Endothelial cell (in vitro differentiated cells): ENCODE results near the gene CADPS. TPM values are rescaled to one million over a fixed set of nuclear protein-coding genes. Genes with fewer than 3 reads are reported as not detected.

ENCODE experiments used
- DNase-seq: peaks from one replicate; pipeline ENCODE4 v3.0.0; 2021; ENCODE audit warnings: low spot score
- H3K27ac Mint-ChIP-seq: one replicate; pipeline ENCODE4 v1.8.0; 2021; ENCODE audit warnings: mixed read lengths, inconsistent platforms; ENCODE audit not compliant: unreplicated experiment
- H3K27me3 Mint-ChIP-seq: one replicate; pipeline ENCODE4 v1.8.0; 2021; ENCODE audit warnings: mild to moderate bottlenecking, moderate library complexity, mixed read lengths, inconsistent platforms; ENCODE audit not compliant: unreplicated experiment
- H3K36me3 Mint-ChIP-seq: one replicate; pipeline ENCODE4 v1.8.0; 2021; ENCODE audit warnings: mild to moderate bottlenecking, low read depth, mixed read lengths, inconsistent platforms; ENCODE audit not compliant: unreplicated experiment
- H3K4me1 Mint-ChIP-seq: one replicate; pipeline ENCODE4 v1.8.0; 2021; ENCODE audit warnings: mild to moderate bottlenecking, mixed read lengths, inconsistent platforms; ENCODE audit not compliant: unreplicated experiment
- H3K4me3 Mint-ChIP-seq: one replicate; pipeline ENCODE4 v1.8.0; 2021; ENCODE audit warnings: mild to moderate bottlenecking, mixed read lengths, inconsistent platforms; ENCODE audit not compliant: unreplicated experiment
- H3K9me3 Mint-ChIP-seq: one replicate; pipeline ENCODE4 v1.8.0; 2021; ENCODE audit warnings: mixed read lengths, inconsistent platforms; ENCODE audit not compliant: unreplicated experiment
- total RNA-seq: library from RNA; stranded (reverse); fragmentation: NEBNext Ultra II Directional; extraction: Animal tissue kit (Norgen Biotek cat#: 25700); gene quantifications from one replicate; pipeline ENCODE4 v1.2.1, GENCODE V29; 2021; ENCODE audit not compliant: unreplicated experiment
- TF ChIP-seq, protein P1 (sequence below): fragments of 200-600 bp; sonication (generic); IDR thresholded peaks from one replicate; pipeline ENCODE4 v1.5.0; 2021; ENCODE audit warnings: antibody characterized with exemption; ENCODE audit not compliant: unreplicated experiment

The CADPS gene
- total RNA-seq, 1 donor from 2014 or later, result 0.26 TPM

DNA sequence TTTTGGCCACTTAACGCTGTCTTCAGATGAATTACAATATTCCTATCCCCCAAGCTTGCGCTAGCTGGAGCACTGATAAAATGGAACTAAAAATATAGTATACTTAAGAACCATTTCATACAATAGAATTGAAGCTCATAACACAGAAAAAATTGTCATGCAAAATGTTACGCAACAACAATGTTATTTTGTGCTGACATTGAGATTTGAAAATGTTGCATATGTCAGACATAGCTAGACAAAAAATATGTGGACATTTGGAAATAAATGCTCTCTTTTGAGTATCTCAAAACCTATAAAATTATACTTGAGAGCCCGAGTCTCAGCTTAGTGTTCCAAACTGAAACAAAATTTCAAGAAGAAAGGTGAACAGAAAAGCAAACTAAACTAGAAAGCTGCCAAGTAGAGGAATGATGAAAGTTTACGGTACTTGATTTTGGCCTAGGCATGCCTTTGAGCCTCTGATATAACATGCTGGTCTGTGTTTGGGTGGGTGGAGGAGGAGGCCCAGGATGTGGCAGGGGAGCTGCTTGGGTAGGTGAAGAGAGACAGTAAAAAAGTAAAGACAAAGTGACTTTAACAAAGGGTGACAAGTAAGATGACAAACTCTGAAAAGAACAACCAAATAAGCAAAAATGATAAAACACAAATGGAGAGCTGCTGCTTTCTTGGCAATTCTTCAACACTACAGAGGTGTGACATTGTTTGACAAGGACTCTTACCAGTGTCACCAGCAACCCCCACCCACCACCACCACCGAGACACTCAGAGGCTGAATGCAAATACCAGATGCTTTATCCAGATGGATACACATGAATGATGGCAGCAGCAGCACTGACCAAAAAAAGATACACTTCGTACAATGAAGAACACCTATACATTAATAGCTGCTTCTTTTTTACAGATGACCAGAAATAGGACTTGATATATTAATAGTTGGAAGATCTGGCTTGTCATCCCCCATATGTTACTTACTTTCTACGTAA, 372.6 kb downstream of the CADPS start:
- TF ChIP-seq, protein P1, sequence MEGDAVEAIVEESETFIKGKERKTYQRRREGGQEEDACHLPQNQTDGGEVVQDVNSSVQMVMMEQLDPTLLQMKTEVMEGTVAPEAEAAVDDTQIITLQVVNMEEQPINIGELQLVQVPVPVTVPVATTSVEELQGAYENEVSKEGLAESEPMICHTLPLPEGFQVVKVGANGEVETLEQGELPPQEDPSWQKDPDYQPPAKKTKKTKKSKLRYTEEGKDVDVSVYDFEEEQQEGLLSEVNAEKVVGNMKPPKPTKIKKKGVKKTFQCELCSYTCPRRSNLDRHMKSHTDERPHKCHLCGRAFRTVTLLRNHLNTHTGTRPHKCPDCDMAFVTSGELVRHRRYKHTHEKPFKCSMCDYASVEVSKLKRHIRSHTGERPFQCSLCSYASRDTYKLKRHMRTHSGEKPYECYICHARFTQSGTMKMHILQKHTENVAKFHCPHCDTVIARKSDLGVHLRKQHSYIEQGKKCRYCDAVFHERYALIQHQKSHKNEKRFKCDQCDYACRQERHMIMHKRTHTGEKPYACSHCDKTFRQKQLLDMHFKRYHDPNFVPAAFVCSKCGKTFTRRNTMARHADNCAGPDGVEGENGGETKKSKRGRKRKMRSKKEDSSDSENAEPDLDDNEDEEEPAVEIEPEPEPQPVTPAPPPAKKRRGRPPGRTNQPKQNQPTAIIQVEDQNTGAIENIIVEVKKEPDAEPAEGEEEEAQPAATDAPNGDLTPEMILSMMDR, result no peak
- H3K36me3 Mint-ChIP-seq, result no peaks in the 10 kb centered on the region
- peaks cover 2% of the 10 kb centered on the region for H3K27me3 Mint-ChIP-seq
- H3K9me3 Mint-ChIP-seq, result no peaks in the 10 kb centered on the region
- DNase-seq, result no peak
- H3K4me3 Mint-ChIP-seq, result no peak overlapping the region
- H3K27ac Mint-ChIP-seq, result no peak overlapping the region
- no peaks in the 10 kb centered on the region for H3K4me1 Mint-ChIP-seq

DNA sequence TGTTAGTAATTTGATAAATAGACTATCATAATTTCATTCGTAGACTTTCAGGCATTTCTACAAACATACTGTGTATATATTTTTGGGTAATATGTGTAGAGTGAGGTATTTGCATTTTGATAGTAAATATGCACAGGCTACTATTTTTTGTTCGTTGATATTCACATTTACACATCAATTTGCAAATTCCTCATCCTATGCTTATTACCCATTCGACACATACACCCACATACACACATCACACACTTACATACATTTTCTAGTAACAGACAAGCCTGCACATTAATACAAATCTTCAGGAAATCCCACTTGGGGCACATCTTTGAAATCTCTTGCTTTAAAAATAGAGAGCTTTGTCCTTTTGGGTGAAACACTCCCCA, 373.9 kb downstream of the CADPS start:
- Mint-ChIP-seq H3K27me3 (peaks cover 2% of the 10 kb centered on the region), H3K4me1 (no peaks in the 10 kb centered on the region), H3K36me3 (no peaks in the 10 kb centered on the region), H3K27ac (no peak overlapping the region), H3K9me3 (no peaks in the 10 kb centered on the region), H3K4me3 (no peak overlapping the region)
- TF ChIP-seq, protein P1, result no peak
- DNase-seq, result no peak

- no peaks in the 10 kb centered on the region for H3K36me3 Mint-ChIP-seq
- no peak overlapping the region for H3K27ac Mint-ChIP-seq
- peaks cover 2% of the 10 kb centered on the region for H3K27me3 Mint-ChIP-seq
- DNase-seq, result no peak
- no peaks in the 10 kb centered on the region for H3K9me3 Mint-ChIP-seq
- TF ChIP-seq, protein P1, result no peak
- H3K4me1 Mint-ChIP-seq, result no peaks in the 10 kb centered on the region
- H3K4me3 Mint-ChIP-seq, result no peak overlapping the region
Measured at GRCh38 chr3:62500556-62501288, 374.5 kb downstream of the CADPS start.

DNA sequence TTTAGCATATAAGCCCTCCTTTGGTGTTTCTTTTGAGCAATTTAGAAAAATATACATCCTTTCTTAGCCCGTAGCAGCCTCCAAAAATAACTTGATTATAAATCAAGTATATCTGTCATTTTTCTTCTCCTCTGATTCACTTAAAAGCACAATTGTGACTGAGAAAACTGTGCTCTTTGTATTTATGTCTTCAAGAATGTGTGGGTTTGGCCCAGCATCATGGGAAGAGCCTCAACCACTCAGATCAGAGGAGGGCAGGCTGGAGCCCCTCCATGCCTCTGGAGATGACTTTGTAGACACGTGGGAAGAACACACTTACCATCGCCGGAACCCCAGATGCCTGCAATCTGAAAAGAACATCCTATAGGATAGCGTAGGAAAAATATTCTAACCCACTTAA, 378.1 kb downstream of the CADPS start:
- H3K4me3 Mint-ChIP-seq, result no peak overlapping the region
- DNase-seq, result no peak
- H3K4me1 Mint-ChIP-seq, result no peaks in the 10 kb centered on the region
- H3K27ac Mint-ChIP-seq, result no peak overlapping the region
- no peaks in the 10 kb centered on the region for H3K36me3 Mint-ChIP-seq
- H3K27me3 Mint-ChIP-seq, result peaks cover 2% of the 10 kb centered on the region
- H3K9me3 Mint-ChIP-seq, result no peaks in the 10 kb centered on the region
- TF ChIP-seq, protein P1, result no peak
